Measurements from ENCODE around the gene CMYA5. TPM values are rescaled to one million over a fixed set of nuclear protein-coding genes. Genes with fewer than 3 reads are reported as not detected.

The CMYA5 gene
- total RNA-seq, 4 donors from 2014 or later, result 4.7 to 8.1 (median 6.1) TPM

DNA sequence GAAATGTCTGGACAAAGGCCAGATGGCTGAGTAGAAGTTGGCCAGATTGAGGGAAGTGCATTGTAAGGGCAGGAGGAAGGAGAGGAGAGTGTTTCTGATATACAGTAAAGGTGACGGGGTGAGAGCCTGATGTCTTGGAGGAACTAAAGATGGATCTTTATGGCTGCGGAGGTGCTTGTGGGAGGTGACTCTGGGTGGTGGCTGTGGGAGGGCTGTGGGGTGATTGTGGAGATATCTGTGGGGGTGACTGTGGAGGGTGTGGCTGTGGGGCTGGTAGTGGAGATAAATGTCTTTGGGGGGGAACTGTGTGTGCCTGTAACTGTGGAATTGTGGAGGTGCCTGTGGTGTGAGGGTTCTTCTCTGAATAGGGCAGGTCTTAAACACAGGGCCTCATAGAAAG lies 121.4 kb downstream of the CMYA5 start:
- 92 to 94% methylated on average over 2 of the region's 2 CpGs for WGBS, 2 donors
- H3K36me3 ChIP-seq, result no peaks in the 10 kb centered on the region
- peaks cover 0 to 13% (median 2%) of the 10 kb centered on the region in 4 donors for H3K4me1 ChIP-seq
- H3K27ac ChIP-seq, result no peak overlapping the region
- no peak for DNase-seq (ENCODE audit: low spot score in 2 of 2)
- no peaks in the 10 kb centered on the region for H3K9me3 ChIP-seq
- H3K27me3 ChIP-seq, result no peaks in the 10 kb centered on the region
- H3K4me3 ChIP-seq, result no peak overlapping the region
- no peak for TF ChIP-seq POLR2A (IDR thresholded peaks at IDR 0.05)
- no peak for TF ChIP-seq CTCF (IDR thresholded peaks at IDR 0.05)
- no peak for TF ChIP-seq EP300 (IDR thresholded peaks at IDR 0.05)

DNA sequence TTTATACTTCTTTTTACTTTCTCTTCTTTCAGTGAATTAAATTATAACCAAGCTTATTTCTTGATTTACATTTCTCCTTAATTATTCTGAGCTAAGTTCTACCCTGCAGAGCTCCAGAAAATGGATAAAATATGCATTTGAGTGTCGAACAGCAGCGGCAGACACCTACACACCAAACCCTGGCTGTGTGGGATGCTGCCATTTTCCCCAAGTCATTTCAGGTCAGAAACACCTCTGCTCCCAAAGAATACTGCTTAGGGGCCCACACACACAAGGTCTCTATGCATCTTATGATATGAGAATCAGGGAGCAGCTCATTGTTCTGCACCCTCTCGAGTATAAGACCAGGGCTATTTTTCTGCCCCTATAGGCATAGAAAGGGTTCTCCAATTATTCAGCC lies 122.3 kb downstream of the CMYA5 start:
- Histone ChIP-seq H3K9me3 (no peaks in the 10 kb centered on the region), H3K27me3 (no peaks in the 10 kb centered on the region), H3K27ac (no peak overlapping the region), H3K4me1 (peaks cover 0 to 5% (median 0%) of the 10 kb centered on the region in 4 donors), H3K36me3 (no peaks in the 10 kb centered on the region), H3K4me3 (no peak overlapping the region)
- whole genome bisulfite sequencing, 2 donors, result 75 to 85% methylated on average over 3 of the region's 3 CpGs
- DNase-seq (ENCODE audit: low spot score in 2 of 2), result no peak
- TF ChIP-seq EP300 (IDR thresholded peaks at IDR 0.05) (no peak), POLR2A (IDR thresholded peaks at IDR 0.05) (no peak), CTCF (IDR thresholded peaks at IDR 0.05) (no peak)

DNA sequence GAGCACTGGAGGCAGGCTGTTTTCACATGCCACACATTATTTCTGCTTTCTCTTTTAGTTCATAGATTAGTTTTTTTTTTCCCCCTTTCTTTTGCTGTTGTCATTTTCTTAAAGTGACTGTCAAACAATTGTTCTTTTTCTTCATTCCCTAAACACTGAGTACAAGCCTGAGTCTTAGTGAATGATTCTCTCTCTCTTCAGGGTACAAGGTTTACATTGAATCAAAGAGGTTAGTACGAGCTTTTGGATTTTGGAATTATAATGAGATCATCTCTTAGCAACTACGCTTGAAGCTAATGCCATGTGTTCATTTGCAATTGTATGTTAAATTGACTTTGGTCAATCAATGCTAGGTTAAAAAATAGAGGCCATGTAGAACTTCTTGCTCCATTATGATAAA lies 125.1 kb downstream of the CMYA5 start:
- Histone ChIP-seq H3K27me3 (no peaks in the 10 kb centered on the region), H3K4me3 (no peak overlapping the region), H3K9me3 (peaks cover 0 to 7% (median 0%) of the 10 kb centered on the region in 4 donors), H3K27ac (no peak overlapping the region), H3K36me3 (no peaks in the 10 kb centered on the region), H3K4me1 (no peaks in the 10 kb centered on the region)
- 51 to 64% methylated on average over 2 of the region's 2 CpGs for WGBS, 2 donors
- no peak for DNase-seq (ENCODE audit: low spot score in 2 of 2)
- TF ChIP-seq POLR2A (IDR thresholded peaks at IDR 0.05), result no peak
- TF ChIP-seq EP300 (IDR thresholded peaks at IDR 0.05), result no peak
- TF ChIP-seq CTCF (IDR thresholded peaks at IDR 0.05), result no peak

- no peaks in the 10 kb centered on the region for H3K36me3 ChIP-seq
- no peaks in the 10 kb centered on the region for H3K4me1 ChIP-seq
- H3K27me3 ChIP-seq, result no peaks in the 10 kb centered on the region
- WGBS, 2 donors, result 86 to 95% methylated on average over 2 of the region's 2 CpGs
- no peak overlapping the region for H3K4me3 ChIP-seq
- DNase-seq (ENCODE audit: low spot score in 2 of 2), result no peak
- TF ChIP-seq EP300 (IDR thresholded peaks at IDR 0.05) (no peak), POLR2A (IDR thresholded peaks at IDR 0.05) (no peak), CTCF (IDR thresholded peaks at IDR 0.05) (no peak)
- peaks cover 0 to 7% (median 0%) of the 10 kb centered on the region in 4 donors for H3K9me3 ChIP-seq
- H3K27ac ChIP-seq, result no peak overlapping the region
These were observed 126.4 kb downstream of the CMYA5 start for GRCh38 chr5:79816014-79816413.

GRCh38 chr5:79820648-79821047 lies 131.0 kb downstream of the CMYA5 start:
- H3K27me3 ChIP-seq, result no peaks in the 10 kb centered on the region
- no peak overlapping the region for H3K4me3 ChIP-seq
- no peak for DNase-seq (ENCODE audit: low spot score in 2 of 2)
- peaks cover 0 to 7% (median 0%) of the 10 kb centered on the region in 4 donors for H3K9me3 ChIP-seq
- H3K4me1 ChIP-seq, result no peaks in the 10 kb centered on the region
- H3K36me3 ChIP-seq, result no peaks in the 10 kb centered on the region
- WGBS, 2 donors, result 93% methylated on average over 5 of the region's 5 CpGs
- TF ChIP-seq CTCF (IDR thresholded peaks at IDR 0.05) (no peak), EP300 (IDR thresholded peaks at IDR 0.05) (no peak), POLR2A (IDR thresholded peaks at IDR 0.05) (no peak)
- no peak overlapping the region for H3K27ac ChIP-seq

All from tibial nerve (tissue), 4 donors.